GM12878 (cell line): ENCODE results near the gene P3H3.

Experiments
- CTCF ChIP-seq, 3 experiments: IDR thresholded peaks in 2 of 3; conservative IDR thresholded peaks in 1 of 3; 2 replicates each; pipeline ENCODE4 v1.5.1; 2011; ENCODE audit warnings: low read depth in 3 of 3, low read length in 3 of 3, mild to moderate bottlenecking in 3 of 3, control low read depth in 2 of 3, moderate library complexity in 2 of 3, inconsistent platforms in 1 of 3, mixed read lengths in 1 of 3; ENCODE audit not compliant: control insufficient read depth in 2 of 3, insufficient read depth in 1 of 3; ENCODE audit errors: extremely low read depth in 1 of 3
- DPF2 ChIP-seq: fragments of 450-650 bp; IDR thresholded peaks from 2 replicates; pipeline ENCODE4 v1.6.1; 2017; ENCODE audit warnings: mild to moderate bottlenecking
- JUND ChIP-seq: IDR thresholded peaks from 2 replicates; pipeline ENCODE4 v1.6.1; 2012; ENCODE audit warnings: low read depth, mild to moderate bottlenecking, low read length, improper control_type of control experiment, moderate library complexity
- POU2F2 ChIP-seq: IDR thresholded peaks from 3 replicates; pipeline ENCODE4 v1.6.1; 2011; ENCODE audit warnings: low read depth, mild to moderate bottlenecking, low read length, borderline replicate concordance

DNA sequence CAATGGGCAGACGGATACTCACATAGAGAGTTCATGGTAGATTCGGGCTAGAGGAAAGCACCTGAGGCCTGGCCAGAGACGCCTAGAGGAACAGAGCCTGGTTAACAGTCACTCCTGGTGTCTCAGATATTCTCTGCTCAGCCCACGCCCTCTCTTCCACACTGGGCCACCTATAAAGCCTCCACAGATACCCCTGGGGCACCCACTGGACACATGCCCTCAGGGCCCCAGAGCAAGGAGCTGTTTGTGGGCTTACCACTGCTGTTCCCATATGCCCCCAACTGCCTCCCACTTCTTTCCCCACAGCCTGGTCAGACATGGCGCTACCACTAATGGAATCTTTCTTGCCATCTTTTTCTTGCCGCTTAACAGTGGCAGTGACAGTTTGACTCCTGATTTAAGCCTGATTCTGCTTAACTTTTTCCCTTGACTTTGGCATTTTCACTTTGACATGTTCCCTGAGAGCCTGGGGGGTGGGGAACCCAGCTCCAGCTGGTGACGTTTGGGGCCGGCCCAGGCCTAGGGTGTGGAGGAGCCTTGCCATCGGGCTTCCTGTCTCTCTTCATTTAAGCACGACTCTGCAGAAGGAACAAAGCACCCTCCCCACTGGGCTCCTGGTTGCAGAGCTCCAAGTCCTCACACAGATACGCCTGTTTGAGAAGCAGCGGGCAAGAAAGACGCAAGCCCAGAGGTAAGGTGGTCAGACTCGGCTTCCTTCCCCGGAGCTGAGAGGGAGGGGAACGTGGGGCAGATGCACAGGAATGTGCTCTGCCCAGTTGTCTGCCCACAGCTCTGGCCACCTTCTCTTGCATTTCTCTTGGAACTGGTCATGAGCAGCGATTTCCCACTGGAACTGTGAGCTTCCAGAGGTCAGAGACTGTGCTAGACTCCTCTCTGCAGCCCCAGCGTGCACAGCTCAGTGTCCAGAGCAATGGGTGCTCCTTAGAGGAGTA, 39.0 kb upstream of the P3H3 start, which contains the start of gene CD4:
- TF ChIP-seq POU2F2 (no peak), DPF2 (no peak), JUND (no peak), CTCF (IDR thresholded peaks at IDR 0.05 in 2 of 3, conservative IDR thresholded peaks at IDR 0.05 in 1 of 3; ENCODE audit: control insufficient read depth in 2 of 3, extremely low read depth in 1 of 3, insufficient read depth in 1 of 3, low read depth in 3 of 3, low read length in 3 of 3) (no peak)
